Spleen (tissue), 11 donors: ENCODE measurements around the gene GMEB2. TPM values are rescaled to one million over a fixed set of nuclear protein-coding genes. Genes with fewer than 3 reads are reported as not detected.

Experiments
- DNase-seq: peaks from one replicate; pipeline ENCODE4 v3.0.0-alpha.2; 2020
- H3K27ac ChIP-seq, 8 donors: fragments of 200-600 bp; sonication (generic) in 7 of 8; 1 replicate in 4 of 8; 2 replicates in 4 of 8; pipeline versions ENCODE4 v1.5.0 to v1.8.0; 2016 to 2021; ENCODE audit warnings: inconsistent platforms in 4 of 8, mild to moderate bottlenecking in 4 of 8, moderate library complexity in 1 of 8
- H3K27me3 ChIP-seq, 7 donors: fragments of 200-600 bp; sonication (generic) in 6 of 7; replicated peaks in 1 of 7; 1 replicate in 4 of 7; 2 replicates in 3 of 7; pipeline versions ENCODE4 v1.5.0 to v1.8.0; 2016 to 2021; ENCODE audit warnings: inconsistent platforms in 3 of 7, mild to moderate bottlenecking in 1 of 7
- H3K36me3 ChIP-seq, 6 donors: fragments of 200-600 bp; sonication (generic) in 5 of 6; 1 replicate in 4 of 6; 2 replicates in 2 of 6; pipeline versions ENCODE4 v1.5.0 to v1.8.0; 2016 to 2021; ENCODE audit warnings: inconsistent platforms in 2 of 6
- H3K4me1 ChIP-seq, 6 donors: fragments of 200-600 bp; sonication (generic) in 5 of 6; 1 replicate in 3 of 6; 2 replicates in 3 of 6; pipeline versions ENCODE4 v1.5.0 to v1.8.0; 2016 to 2021; ENCODE audit warnings: inconsistent platforms in 3 of 6
- H3K4me3 ChIP-seq, 8 donors: fragments of 200-600 bp; sonication (generic) in 7 of 8; 1 replicate in 4 of 8; 2 replicates in 4 of 8; pipeline versions ENCODE4 v1.5.0 to v1.8.0; 2016 to 2021; ENCODE audit warnings: inconsistent platforms in 4 of 8, mild to moderate bottlenecking in 4 of 8, moderate library complexity in 2 of 8
- H3K9me3 ChIP-seq, 8 donors: fragments of 200-600 bp; sonication (generic) in 7 of 8; 1 replicate in 4 of 8; 2 replicates in 4 of 8; pipeline versions ENCODE4 v1.5.0 to v1.8.0; 2016 to 2021; ENCODE audit warnings: inconsistent platforms in 4 of 8
- CTCF ChIP-seq, 11 experiments: fragments of 200-600 bp in 7 of 11; fragments of 450-650 bp in 4 of 11; sonication (generic) in 4 of 11; IDR thresholded peaks in 8 of 11; conservative IDR thresholded peaks in 3 of 11; 1 replicate in 7 of 11; 2 replicates in 4 of 11; pipeline versions ENCODE4 v1.4.0 to v1.8.0; 2016 to 2021; ENCODE audit warnings: antibody characterized with exemption in 11 of 11, inconsistent platforms in 4 of 11, mild to moderate bottlenecking in 1 of 11
- POLR2A ChIP-seq, 3 donors: fragments of 450-650 bp; IDR thresholded peaks; one replicate each; pipeline ENCODE4 v1.5.1; 2017; ENCODE audit warnings: antibody characterized with exemption in 3 of 3, mild to moderate bottlenecking in 1 of 3
- POLR2AphosphoS5 ChIP-seq, 3 donors: sonication (generic); formaldehyde crosslinking; IDR thresholded peaks; one replicate each; pipeline ENCODE4 v1.5.1; 2017; ENCODE audit warnings: antibody characterized with exemption in 3 of 3
- WGBS, 5 donors: extraction: QIAGEN DNeasy Blood & Tissue Kit in 3 of 5; methylation state at CpG; one replicate each; pipeline versions ENCODE4 v1.1.5 to v1.1.7; 2013 to 2018; 5-methylcytosine and 5-hydroxymethylcytosine counted together
- intact Hi-C: fragments of 100-400 bp; cut with DNase I; formaldehyde crosslinking; loops from one replicate; pipeline ENCODE4 v1.15.0; 2023; ENCODE audit warnings: low total_unique reads
- polyA plus RNA-seq, 3 donors: library from polyadenylated mRNA; stranded (reverse); fragments of 200-250 nt; gene quantifications; one replicate each; pipeline ENCODE4 v1.2.1, GENCODE V29; 2013
- total RNA-seq, 7 donors: library from RNA; depleted of rRNA in 3 of 7; stranded (reverse); fragments of >200 nt in 3 of 7; fragmentation: NEBNext Ultra II Directional in 4 of 7; extraction: Animal tissue kit (Norgen Biotek cat#: 25700) in 4 of 7; gene quantifications; one replicate each; pipeline versions ENCODE4 v1.1.0 to v1.2.1, GENCODE V29; 2016 to 2021
- donor health status: healthy with polysubstance abuse.
- donor health status: DM: no; HTN: no; CAD: no; lungs with moderate emphysema.
- donor health status: DM: no; HTN: no; CAD: no.
- donor health status: Bipolar disorder and iron deficiency.
- donor health status: healthy.
- donor health status: DM: no; HTN: no; CAD: no.
- donor health status: DM: yes; HTN: yes; CAD: no.

GMEB2 gene
- total and polyA plus RNA-seq, 10 donors = 8.6 to 15.0 (median 12.5) TPM

- Histone ChIP-seq H3K9me3 (no peaks in the 10 kb centered on the region), H3K27me3 (no peaks in the 10 kb centered on the region), H3K27ac (no peak overlapping the region), H3K36me3 (peaks cover 4 to 92% (median 61%) of the 10 kb centered on the region in 6 donors), H3K4me1 (peaks cover 3 to 18% (median 7%) of the 10 kb centered on the region in 6 donors), H3K4me3 (no peak overlapping the region)
- DNase-seq = no peak
- no peak for TF ChIP-seq POLR2A (IDR thresholded peaks at IDR 0.05)
- no peak for TF ChIP-seq CTCF (IDR thresholded peaks at IDR 0.05 in 8 of 11, conservative IDR thresholded peaks at IDR 0.05 in 3 of 11)
- TF ChIP-seq POLR2AphosphoS5 (IDR thresholded peaks at IDR 0.05) = no peak
- intact Hi-C loops = no loop called here
- WGBS, 5 donors = 88 to 94% (median 92%) methylated on average over 13 to 22 of the region's 22 CpGs
Measured at GRCh38 chr20:63664143-63664851, 37.4 kb upstream of the GMEB2 start.

GRCh38 chr20:63663332-63664066 lies 36.6 kb upstream of the GMEB2 start:
- no peaks in the 10 kb centered on the region for H3K9me3 ChIP-seq
- TF ChIP-seq POLR2AphosphoS5 (IDR thresholded peaks at IDR 0.05) = no peak
- no peak for TF ChIP-seq POLR2A (IDR thresholded peaks at IDR 0.05)
- no peak for TF ChIP-seq CTCF (IDR thresholded peaks at IDR 0.05 in 8 of 11, conservative IDR thresholded peaks at IDR 0.05 in 3 of 11)
- H3K4me1 ChIP-seq = peaks cover 3 to 25% (median 15%) of the 10 kb centered on the region in 6 donors
- H3K36me3 ChIP-seq = peaks cover 0 to 84% (median 54%) of the 10 kb centered on the region in 6 donors
- 84 to 97% (median 93%) methylated on average over 13 to 26 of the region's 26 CpGs for WGBS, 5 donors
- H3K27me3 ChIP-seq = no peaks in the 10 kb centered on the region
- no peak overlapping the region for H3K4me3 ChIP-seq
- no peak overlapping the region for H3K27ac ChIP-seq
- no peak for DNase-seq
- intact Hi-C loops = no loop called here

GRCh38 chr20:63662813-63663189 lies 35.9 kb upstream of the GMEB2 start:
- Histone ChIP-seq H3K36me3 (peaks cover 0 to 77% (median 49%) of the 10 kb centered on the region in 6 donors), H3K9me3 (no peaks in the 10 kb centered on the region), H3K27me3 (no peaks in the 10 kb centered on the region), H3K4me1 (peaks cover 5 to 28% (median 20%) of the 10 kb centered on the region in 6 donors), H3K4me3 (no peak overlapping the region), H3K27ac (no peak overlapping the region)
- intact Hi-C loops = no loop called here
- DNase-seq = no peak
- TF ChIP-seq POLR2AphosphoS5 (IDR thresholded peaks at IDR 0.05) (no peak), POLR2A (IDR thresholded peaks at IDR 0.05) (no peak)
- WGBS, 5 donors = 85 to 98% (median 94%) methylated on average over 8 to 9 of the region's 9 CpGs

- Histone ChIP-seq H3K9me3 (no peaks in the 10 kb centered on the region), H3K4me1 (peaks cover 9 to 34% (median 26%) of the 10 kb centered on the region in 6 donors), H3K27me3 (no peaks in the 10 kb centered on the region), H3K4me3 (no peak overlapping the region), H3K36me3 (peaks cover 0 to 71% (median 43%) of the 10 kb centered on the region in 6 donors), H3K27ac (no peak overlapping the region)
- TF ChIP-seq POLR2AphosphoS5 (IDR thresholded peaks at IDR 0.05) (no peak), CTCF (IDR thresholded peaks at IDR 0.05 in 8 of 11, conservative IDR thresholded peaks at IDR 0.05 in 3 of 11) (no peak), POLR2A (IDR thresholded peaks at IDR 0.05) (no peak)
- no peak for DNase-seq
- WGBS, 5 donors = 89 to 96% (median 94%) methylated on average over 26 to 33 of the region's 33 CpGs
- intact Hi-C loops = no loop called here
Measured at GRCh38 chr20:63661959-63662812, 35.3 kb upstream of the GMEB2 start.
